KBM-7 (cell line): ENCODE data around the gene ADAM10.
A peak's percentile ranks its signal among the peaks of the same experiment; 100 is the strongest.
"Not testable (repeated sequence)": the region's sequence is repeated elsewhere in the genome, so short reads cannot be mapped to it uniquely, and the experiment has no call there.

ENCODE experiments used
- DNase-seq: peaks from one replicate; pipeline ENCODE4 v3.0.0-alpha.2; 2015
- in situ Hi-C: fragments of 300-500 bp; cut with MboI; formaldehyde crosslinking; loops from 2 replicates; pipeline ENCODE4 v1.14.3; 2020; ENCODE audit warnings: low sequenced_read_pairs, low pct_unique_long_range_greater_than_20kb, mixed read lengths

The ADAM10 gene, protein sequence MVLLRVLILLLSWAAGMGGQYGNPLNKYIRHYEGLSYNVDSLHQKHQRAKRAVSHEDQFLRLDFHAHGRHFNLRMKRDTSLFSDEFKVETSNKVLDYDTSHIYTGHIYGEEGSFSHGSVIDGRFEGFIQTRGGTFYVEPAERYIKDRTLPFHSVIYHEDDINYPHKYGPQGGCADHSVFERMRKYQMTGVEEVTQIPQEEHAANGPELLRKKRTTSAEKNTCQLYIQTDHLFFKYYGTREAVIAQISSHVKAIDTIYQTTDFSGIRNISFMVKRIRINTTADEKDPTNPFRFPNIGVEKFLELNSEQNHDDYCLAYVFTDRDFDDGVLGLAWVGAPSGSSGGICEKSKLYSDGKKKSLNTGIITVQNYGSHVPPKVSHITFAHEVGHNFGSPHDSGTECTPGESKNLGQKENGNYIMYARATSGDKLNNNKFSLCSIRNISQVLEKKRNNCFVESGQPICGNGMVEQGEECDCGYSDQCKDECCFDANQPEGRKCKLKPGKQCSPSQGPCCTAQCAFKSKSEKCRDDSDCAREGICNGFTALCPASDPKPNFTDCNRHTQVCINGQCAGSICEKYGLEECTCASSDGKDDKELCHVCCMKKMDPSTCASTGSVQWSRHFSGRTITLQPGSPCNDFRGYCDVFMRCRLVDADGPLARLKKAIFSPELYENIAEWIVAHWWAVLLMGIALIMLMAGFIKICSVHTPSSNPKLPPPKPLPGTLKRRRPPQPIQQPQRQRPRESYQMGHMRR

DNA sequence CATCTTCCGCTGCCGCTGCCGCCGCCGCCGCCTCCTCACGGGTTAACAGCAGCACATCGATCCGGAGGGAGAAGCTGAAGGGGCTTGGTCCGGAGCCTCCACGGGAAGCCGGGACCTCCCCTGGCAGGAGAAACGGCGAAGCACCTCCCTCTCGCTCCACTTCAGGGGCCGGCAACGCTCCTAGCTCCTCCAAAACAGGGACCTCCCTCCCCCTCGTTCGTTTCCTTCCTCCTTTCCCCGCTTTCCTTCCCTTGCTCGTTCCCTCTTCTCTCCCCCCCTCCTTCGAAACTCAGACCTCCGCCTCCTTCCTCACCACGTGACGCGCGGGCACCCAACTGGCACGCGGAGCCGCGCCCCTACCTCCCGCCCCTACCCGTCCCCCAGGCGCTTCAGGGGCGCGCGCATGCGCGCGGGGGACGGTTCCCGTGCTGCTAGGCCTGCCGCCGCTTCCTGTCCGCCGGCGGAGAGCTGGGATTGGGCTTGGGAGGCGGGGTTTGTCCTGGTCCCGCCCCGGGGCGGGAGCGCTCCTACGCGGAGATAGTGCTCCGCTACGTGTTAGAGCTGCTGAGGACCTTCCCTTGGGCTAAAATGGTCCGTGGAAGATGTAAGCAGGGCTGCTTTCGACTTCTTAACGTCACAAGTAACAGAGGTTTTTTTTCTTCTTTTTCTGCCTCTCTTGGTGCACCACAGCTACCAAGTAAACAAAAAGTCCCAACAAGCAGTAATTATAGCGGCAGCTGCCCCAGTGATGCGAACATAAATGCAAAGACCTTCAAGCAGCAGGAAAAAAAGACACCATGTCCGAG is at the start of gene ADAM10:
TSS of gene ADAM10 (minus strand) at position 176 of the 806 bp plus-strand sequence. CDS start at position 3, 173 bp downstream.
- in situ Hi-C loops, result loop anchor here (25.0 kb wide), 1 partner anchor 512 kb away; no protein-coding TSS in a partner anchor
- peak; percentile 100 for DNase-seq

DNA sequence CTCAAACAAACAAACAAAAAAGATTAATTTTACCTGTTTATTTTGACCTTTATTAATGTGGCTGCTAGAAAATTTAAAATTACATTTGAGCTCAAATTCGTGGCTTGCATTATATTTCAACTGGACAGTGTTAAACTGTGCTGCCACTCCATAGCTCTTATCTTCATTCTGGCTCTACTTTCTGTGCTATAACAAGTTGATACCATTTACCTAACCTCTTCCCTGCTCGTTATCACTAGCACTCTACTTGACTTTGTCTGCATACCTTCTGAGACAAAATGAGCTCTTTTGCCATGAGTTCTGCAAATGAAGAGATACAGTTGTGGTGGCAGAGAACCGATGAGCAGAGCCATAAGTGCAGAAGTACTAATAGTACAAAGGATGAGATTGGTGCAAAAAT is 48.0 kb upstream of the ADAM10 start:
- in situ Hi-C loops, result no loop called here
- DNase-seq, result no peak

DNA sequence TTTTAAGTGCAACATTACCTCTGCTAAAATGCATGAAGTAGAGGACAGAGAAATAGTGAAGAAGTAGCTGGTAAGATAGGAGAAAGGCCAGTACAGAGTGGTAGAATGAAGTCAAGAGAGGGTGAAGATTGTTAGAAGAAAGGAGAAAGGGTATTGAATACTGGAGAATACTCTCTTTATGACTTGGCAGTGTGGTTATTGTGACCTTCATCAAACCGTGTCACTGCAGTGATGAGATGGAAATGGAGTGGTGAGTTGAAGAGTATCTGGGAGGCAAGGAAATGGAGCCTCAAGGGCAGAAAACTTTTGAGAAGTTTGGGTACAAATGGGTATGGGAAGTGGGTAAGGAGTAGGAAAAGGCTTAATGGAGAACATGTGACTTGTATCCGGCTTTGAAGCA is 46.3 kb upstream of the ADAM10 start:
- in situ Hi-C loops, result no loop called here

DNA sequence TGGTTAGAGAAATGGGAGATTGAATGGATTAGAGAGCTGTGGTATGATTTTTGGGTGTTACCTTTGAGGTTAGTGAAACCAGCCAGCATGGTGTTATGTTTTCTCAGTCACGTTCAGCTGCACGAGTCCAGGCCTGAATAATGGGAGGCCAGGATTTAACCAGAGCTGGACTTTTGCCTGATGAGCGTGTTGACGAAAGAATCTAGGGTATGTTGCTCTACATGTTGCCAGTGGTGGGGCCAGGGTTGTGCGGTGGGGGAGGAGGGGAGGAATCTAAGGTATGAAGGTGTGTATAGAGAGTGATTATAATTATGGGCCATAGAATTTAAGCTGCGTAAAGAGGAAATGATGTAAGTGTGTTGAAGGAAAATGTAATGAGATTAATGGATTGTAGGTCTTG is 44.4 kb upstream of the ADAM10 start:
- DNase-seq, result no peak
- in situ Hi-C loops, result no loop called here

More for the DNA sequence above, 46.3 kb upstream of the ADAM10 start:
- no peak for DNase-seq

DNA sequence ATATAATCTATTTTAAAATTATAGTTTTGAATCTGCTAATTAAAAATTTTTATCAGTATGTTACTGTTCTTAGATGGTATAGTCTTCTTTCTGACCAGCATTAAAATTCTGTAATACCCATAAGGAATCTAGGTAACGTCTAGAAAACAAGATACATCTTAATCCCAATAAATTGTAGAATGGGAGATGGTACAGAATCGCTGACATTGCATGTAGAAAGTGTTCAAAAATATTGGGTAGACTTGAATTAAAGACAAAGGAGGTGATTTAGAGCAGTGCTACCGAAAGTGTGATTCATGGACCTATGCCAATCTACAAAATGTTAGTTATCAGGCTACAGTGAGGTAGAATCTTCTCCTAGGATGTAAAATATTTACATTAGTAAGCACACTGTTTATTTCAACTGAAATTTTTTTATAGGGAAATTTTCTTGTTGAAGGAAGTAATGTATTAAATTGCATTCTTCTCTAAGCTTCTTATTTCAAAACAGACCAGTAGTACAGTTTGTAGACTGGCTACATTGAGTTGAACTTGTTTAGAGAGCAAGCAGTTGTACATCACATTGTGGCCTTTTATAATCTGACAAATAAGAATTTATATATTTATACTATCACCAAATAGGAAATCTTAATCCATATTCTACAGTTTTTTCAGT is 38.7 kb upstream of the ADAM10 start:
- DNase-seq, result no peak
- in situ Hi-C loops, result no loop called here

DNA sequence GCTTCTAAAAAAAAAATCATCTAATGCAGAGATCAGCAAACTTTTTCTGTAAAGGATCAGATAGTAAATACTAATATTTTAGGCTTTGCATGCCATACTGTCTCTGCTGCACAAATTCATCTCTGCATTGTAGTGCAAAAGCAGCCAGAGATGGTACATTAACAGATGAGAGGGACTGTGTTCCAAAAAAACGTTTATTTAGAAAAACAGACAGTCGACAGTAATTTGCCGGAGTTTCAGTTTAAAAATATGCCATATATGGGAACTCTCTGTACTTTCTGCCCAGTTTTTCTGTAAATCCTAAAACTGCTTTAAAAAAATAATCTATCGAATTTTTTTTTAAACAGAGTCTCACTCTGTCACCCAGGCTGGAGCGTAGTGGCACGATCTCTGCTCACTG is 35.8 kb upstream of the ADAM10 start:
- in situ Hi-C loops, result no loop called here

DNA sequence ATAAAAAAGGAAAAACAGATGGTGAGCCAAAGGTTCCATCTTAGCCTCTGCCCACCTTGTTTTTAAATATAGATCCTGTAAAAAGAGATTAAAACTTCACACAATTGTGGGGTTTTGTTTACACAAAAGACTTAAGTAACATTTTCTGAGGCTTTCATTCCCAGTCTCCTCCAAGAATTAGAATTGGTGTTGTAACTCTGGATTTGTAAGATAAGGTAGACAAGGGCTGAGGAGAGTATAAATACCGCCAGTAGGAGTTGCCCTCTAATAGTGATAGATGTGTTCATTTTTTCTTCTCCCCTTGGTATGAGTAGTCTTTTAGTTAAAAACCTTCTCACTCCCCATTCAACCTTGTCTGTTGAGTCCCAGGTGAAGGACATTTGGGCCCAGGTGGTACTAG is 30.0 kb upstream of the ADAM10 start:
- DNase-seq, result no peak
- in situ Hi-C loops, result no loop called here

More for the DNA sequence above, 35.8 kb upstream of the ADAM10 start:
- no peak for DNase-seq

DNA sequence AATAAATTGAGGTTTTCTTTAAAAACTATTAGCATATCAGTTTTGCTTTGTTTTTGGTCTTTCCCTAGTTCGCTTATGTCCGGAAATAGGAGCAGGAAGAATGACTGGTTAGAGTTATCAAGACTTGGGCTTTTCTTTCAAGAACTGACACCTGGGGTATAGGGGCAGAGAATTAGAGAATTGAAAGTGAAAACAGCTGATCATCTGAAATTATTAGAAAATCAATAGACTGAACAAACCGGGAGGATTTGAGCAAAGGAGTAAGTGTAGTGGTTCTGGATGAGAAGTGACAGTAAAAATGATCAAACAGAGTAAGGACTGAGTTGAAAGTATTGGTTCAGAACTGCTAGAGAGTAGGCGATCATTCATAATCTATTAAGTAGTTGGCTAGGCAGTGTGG is 27.6 kb upstream of the ADAM10 start:
- in situ Hi-C loops, result no loop called here
- no peak for DNase-seq

DNA sequence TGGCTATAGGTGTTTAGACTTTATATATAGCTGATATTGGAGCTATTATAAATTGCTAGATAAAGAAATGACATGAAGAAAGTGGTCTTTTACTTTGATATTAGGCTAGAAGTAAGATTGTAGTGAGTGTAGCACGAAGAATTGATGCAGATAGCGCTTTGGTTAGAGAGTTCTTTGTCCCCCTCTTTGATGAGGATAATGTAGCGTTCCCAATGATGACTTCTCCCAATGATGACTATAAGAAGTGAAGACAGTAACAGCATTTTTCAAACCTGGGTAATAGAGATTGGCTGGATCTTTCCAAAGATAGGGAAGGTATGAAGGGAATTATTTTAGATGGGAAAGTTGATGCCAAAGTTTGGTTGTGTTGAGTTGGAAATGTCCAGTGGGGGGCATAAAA is 25.9 kb upstream of the ADAM10 start:
- in situ Hi-C loops, result no loop called here
- no peak for DNase-seq

DNA sequence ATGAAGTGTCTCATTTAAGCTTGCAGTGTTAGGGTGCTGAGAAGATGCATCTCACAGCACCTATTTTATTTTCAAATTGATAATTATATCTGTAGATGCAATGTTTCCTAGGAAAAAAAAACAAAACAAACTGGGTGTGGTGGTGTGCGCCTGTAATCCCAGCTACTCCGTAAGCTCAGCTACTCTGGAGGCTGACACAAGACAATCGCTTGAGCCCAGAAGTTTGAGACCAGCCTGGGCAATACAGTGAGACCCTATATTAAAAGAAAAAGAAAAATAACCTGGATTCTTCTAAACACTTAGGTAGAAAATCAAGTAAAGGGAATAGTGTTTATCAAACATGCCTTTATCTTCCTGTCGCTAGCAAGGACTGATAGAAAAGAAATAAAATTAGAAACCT is 23.5 kb upstream of the ADAM10 start:
- peak; percentile 23 for DNase-seq
- in situ Hi-C loops, result loop anchor here (25.0 kb wide), 1 partner anchor 536 kb away; no protein-coding TSS in a partner anchor

DNA sequence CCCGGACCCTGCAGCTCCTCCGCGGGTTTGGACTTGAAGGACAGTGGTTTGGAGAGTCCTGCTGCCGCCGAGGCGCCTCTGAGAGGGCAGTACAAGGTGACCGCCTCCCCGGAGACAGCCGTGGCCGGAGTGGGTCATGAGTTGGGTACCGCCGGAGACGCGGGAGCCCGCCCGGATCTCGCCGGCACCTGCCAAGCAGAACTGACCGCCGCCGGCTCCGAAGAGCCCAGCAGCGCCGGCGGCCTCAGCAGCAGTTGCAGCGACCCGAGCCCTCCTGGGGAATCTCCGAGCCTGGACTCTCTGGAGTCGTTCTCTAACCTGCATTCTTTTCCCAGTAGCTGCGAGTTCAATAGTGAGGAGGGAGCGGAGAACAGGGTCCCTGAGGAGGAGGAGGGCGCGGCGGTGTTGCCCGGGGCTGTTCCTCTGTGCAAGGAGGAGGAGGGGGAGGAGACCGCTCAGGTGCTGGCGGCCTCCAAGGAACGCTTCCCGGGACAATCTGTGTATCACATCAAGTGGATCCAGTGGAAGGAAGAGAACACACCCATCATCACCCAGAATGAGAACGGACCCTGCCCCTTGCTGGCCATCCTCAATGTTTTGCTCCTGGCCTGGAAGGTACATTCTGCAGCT is 22.2 kb upstream of the ADAM10 start:
- in situ Hi-C loops, result loop anchor here (25.0 kb wide), 1 partner anchor 534 kb away; no protein-coding TSS in a partner anchor
- DNase-seq, result peak; percentile 43

DNA sequence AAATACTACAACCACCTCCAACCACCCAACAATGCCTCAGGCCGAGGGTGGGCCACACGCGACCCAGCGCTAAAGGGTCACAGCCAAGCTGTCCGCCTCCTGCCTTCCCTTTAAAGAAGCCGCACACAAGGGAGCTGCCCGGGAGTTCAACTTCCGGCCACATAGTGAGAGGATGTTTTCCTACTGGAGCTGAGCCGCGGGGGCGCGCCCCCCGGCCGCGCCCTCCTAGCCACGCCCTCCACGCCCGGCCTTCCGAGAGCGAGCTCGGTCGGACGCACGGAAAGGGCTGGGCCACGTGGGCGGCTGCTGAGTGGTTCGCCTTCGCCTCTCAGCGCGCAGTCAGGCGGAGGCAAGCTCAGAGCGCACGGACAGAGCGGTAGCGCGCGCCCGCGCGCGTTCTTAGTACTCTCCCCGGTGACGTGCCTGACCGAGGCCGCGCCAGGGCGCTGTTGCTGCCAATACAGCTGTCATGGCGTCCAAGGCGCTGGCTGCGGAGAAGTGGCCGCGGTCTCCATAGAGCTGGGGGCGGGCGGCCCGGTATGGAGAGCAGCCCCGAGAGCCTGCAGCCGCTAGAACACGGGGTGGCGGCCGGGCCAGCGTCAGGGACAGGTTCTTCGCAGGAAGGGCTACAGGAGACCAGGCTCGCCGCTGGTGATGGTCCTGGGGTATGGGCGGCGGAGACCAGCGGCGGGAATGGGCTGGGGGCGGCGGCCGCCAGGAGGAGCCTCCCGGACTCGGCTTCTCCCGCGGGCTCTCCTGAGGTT is 21.5 kb upstream of the ADAM10 start, which contains the start of gene MINDY2:
TSS of gene MINDY2 (plus strand) at position 446 of the 764 bp plus-strand sequence. CDS start at position 540, 94 bp downstream.
- in situ Hi-C loops, result loop anchor here (25.0 kb wide), 1 partner anchor 534 kb away; no protein-coding TSS in a partner anchor
- peak; percentile 99 for DNase-seq

DNA sequence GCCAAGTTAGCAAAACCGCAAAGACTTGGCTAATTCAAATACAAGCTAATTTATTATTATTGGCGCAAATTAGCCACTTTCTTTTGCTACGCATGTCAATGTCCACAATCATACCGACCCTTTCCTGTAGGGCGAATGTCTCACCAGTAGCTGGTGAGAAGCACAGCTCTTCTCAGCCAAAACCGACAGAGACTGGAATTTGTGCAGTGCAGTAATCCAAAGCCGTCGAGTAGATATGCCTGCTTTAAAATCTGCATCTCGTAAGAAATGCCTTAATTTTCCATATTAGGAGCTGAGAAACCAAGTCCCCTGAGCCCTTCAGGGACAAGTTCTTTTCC is 21.0 kb upstream of the ADAM10 start:
- no peak for DNase-seq
- in situ Hi-C loops, result loop anchor here (25.0 kb wide), 1 partner anchor 533 kb away; no protein-coding TSS in a partner anchor

DNA sequence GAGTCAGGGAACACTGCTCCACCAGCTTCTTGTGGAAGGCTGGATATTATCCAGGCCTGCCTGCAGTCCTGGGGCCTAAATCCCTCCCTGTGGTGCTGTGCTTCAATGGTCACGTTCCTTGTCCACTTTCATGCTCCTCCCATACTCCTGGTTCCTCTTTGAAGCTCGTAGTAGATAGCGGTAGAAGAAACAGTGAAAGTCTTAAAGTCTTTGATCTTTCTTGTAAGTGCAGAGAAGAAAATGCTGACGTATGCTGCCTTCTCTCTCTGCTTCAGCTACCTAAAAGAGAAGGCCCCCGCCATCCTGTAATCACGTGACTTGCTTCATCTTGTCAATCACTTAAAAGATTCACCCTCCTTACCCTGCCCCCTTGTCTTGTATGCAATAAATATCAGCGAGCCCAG is 19.1 kb upstream of the ADAM10 start:
- not testable (repeated sequence) for DNase-seq
- in situ Hi-C loops, result loop anchor here (25.0 kb wide), 1 partner anchor 531 kb away; no protein-coding TSS in a partner anchor

DNA sequence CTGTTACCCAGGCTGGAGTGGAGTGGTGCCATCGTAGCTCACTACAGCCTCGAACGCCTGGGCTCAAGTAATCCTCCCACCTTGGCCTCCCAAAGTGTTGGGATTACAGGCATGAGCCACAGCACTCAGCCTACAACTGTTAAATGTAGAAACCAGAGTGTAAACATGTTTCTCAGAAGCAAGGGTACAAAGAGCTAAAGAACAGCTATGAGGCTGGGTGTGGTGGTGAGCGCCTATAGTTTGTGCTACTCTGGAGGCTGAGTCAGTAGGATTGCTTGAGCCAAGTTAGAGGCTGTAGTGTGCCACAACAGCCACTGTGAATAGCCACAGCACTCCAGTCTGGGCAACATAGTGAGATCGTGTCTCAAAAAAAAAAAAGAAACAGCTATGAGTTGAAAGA is 16.8 kb upstream of the ADAM10 start:
- DNase-seq, result no peak
- in situ Hi-C loops, result loop anchor here (25.0 kb wide), 1 partner anchor 529 kb away; no protein-coding TSS in a partner anchor

DNA sequence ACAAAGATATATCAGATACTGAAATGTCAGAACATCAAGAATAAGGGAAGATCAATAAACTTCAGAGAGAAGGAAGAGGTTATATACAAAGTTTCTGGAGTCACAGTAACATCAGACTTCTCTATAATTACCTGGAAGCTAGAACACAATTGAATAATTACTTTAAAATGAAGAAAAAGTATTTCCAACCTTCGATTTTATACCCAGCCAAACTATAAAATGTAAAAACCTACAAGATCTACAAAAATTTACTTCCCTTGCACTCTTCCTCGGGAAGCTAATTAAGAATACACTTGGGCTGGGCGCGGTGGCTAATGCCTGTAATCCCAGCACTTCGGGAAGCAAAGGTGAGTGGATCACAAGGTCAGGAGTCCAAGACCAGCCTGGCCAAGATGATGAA is 15.0 kb upstream of the ADAM10 start:
- in situ Hi-C loops, result loop anchor here (25.0 kb wide), 1 partner anchor 527 kb away; no protein-coding TSS in a partner anchor
- DNase-seq, result no peak

DNA sequence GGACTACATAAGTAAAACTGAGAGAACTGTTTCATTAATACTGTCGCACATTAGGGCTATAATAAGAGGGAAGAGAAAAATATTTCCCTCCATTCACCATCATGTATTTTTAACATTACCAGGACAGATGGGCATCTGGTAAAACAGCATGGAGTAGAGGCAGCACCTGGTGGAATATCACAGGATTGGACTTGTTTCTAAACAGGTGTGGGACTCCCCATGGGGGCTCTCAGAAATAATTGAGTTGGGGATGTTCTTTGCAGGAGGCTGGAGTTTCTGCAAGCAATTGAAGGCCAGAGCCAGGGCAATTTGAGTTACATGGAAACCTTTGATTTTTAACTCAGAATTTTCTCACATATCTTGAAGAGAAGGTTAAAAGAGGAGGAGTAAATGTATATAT is 13.2 kb upstream of the ADAM10 start:
- in situ Hi-C loops, result loop anchor here (25.0 kb wide), 1 partner anchor 525 kb away; no protein-coding TSS in a partner anchor
- DNase-seq, result no peak
